ENCODE measurements around the gene ARHGAP26.
"Not testable (repeated sequence)": the region's sequence is repeated elsewhere in the genome, so short reads cannot be mapped to it uniquely, and the experiment has no call there.

ARHGAP26 gene

DNA sequence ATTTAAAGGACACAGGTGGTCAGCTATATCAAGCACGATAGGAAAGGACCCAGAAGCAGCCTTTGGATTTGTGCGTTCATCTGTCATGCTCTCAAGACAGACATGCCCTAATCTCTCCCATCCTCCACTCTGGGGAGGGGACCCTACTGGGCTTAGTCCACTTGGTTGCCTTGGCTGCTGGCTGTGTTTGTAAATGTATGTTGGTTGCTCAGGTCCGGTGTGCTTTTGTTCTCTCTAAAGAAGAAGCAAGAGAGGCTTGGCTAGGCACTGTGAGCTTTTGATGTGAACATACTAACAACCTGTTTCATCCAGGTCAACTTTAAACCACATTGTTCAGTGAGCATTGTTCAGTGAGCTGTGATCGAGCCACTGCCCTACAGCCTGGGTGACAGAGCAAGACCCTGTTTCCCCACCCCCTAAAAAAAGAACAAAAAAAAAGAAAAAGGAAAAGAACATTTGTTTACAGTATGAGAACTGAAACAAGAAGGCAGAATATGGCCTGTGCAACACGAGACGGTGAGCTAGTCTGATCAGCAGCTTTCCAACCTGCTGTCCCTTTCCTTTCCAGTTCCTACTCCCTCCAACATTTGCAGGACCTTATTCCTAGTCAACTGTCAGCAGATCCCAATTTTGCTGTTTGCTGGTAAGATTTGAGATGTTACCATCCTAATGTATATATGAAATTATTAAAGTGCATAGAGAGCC, 228.3 kb downstream of the ARHGAP26 start:
- no peak for FAIRE-seq

GRCh38 chr5:143000551-143000950, 230.4 kb downstream of the ARHGAP26 start:
- not testable (repeated sequence) for FAIRE-seq

GRCh38 chr5:143001764-143002351, 231.7 kb downstream of the ARHGAP26 start:
- no peak for FAIRE-seq

- FAIRE-seq: no peak
Measured at GRCh38 chr5:143002459-143003327, 232.5 kb downstream of the ARHGAP26 start.

- FAIRE-seq: no peak
Measured at GRCh38 chr5:143003328-143003636, 233.1 kb downstream of the ARHGAP26 start.

GRCh38 chr5:143004361-143005145, 234.4 kb downstream of the ARHGAP26 start:
- FAIRE-seq: no peak

DNA sequence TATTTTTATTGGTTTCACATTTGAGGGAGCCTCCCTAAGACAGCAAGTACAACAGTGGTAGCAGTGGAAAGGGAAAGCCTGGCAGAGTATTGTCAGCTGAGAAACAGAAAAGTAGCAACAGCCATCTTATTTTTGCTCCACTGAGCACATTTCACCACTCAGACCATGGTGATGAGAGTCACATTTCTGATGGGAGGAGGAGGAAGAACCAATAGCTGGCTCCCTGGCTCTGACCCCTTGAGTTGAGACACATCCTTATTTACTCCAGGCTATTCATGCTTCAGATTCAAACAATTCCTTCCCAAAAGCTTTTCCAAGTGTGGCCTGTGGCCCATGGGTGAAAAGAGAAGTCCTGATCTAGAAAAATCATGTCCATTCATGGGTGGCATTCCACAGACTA, 236.3 kb downstream of the ARHGAP26 start:
- FAIRE-seq: no peak

DNA sequence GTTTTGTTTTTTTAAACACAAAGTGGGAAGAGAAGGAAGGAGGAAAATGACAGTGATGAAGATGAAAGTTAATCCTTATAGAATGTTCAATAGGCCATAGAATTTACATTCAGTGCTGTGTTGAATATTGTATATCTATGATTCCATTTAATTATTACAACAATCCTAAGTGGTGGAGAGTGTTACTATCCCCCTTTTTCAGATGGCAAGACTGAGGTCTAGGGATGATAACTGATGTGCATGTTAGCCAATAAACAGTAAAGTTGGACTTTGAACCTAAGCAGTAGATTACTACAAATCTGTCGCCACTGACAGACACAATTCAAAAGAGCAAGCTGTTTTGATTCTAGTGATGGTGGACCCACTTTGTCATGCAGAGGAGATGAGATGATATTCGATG, 237.9 kb downstream of the ARHGAP26 start:
- FAIRE-seq: no peak

GRCh38 chr5:143008809-143009521, 238.8 kb downstream of the ARHGAP26 start:
- FAIRE-seq: no peak

GRCh38 chr5:143010351-143010750, 240.2 kb downstream of the ARHGAP26 start:
- FAIRE-seq: no peak

DNA sequence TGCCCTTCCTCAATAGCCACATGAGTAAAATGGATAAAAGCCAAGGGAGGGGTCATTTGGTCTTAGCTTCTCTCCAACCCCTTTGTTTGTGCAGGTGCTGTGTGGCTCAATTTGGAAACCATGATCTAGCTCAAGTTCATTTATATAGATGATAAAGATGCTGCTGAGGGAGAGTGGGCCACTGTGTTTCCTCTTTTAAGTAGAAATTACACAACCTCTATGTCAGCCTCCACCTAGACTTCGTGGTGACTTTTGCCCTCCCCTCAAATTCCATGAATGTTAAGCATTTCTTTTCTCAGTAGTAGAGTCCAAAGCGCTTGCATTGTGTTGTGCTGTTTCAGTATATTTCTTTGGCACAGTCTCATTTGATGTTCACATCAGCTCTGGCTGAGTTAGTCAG, 241.4 kb downstream of the ARHGAP26 start:
- no peak for FAIRE-seq

DNA sequence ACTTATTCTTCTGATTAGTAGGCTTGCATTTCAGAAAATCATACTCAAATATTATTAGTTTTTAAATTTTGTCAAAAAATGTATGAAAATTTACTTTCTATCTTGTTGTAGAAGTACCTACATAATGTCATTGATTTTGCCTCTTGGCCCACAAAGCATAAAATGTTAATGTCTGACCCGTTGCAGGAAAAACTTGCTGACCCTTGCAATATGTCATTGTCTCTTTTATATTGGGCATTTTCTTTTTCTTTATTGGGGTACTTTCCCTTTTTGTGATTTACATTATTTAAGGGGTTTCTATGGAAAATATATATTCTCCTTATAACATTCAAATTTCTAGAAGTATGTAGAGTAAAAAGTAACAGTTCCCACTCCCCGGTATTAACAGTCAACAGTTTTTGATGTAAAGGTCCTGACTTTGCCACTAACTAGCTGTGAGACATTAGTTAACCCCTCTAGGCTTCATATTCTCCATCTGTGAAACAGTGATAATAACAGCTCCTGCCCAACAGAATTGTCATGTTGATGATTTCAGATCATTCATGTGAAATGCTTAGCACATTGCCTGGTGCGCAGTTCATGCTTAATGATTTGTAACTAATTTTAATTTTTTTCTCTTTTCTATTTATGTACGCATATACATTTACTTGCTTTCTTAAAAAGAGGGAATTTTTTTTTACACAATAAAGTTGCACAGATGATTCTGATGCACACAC, 243.2 kb downstream of the ARHGAP26 start:
- no peak for FAIRE-seq

GRCh38 chr5:143014017-143014651, 244.0 kb downstream of the ARHGAP26 start:
- no peak for FAIRE-seq

- no peak for FAIRE-seq
Measured at GRCh38 chr5:143016777-143017516, 246.8 kb downstream of the ARHGAP26 start.

DNA sequence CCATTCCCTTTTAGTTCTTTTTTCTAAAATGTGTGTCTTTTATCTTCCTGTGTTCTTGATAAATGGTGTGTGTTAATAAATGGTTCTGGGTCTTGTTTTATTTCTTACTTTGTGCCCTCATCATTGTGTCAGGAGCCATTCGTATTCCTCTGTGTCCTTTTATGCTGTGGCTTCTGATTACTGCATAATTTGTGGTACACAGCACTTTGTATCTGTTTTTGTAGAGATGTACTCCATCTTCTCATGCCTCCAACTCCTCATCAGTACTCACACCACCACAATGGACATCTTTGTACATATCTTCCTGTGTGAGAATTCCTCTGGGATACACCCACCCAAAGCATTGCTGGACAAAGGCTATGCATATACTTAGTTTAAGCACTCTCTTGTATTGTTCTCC, 247.4 kb downstream of the ARHGAP26 start:
- no peak for FAIRE-seq

- FAIRE-seq: no peak
Measured at GRCh38 chr5:143017992-143018391, 247.8 kb downstream of the ARHGAP26 start.

- FAIRE-seq: no peak
Measured at GRCh38 chr5:143019157-143019556, 249.0 kb downstream of the ARHGAP26 start.

DNA sequence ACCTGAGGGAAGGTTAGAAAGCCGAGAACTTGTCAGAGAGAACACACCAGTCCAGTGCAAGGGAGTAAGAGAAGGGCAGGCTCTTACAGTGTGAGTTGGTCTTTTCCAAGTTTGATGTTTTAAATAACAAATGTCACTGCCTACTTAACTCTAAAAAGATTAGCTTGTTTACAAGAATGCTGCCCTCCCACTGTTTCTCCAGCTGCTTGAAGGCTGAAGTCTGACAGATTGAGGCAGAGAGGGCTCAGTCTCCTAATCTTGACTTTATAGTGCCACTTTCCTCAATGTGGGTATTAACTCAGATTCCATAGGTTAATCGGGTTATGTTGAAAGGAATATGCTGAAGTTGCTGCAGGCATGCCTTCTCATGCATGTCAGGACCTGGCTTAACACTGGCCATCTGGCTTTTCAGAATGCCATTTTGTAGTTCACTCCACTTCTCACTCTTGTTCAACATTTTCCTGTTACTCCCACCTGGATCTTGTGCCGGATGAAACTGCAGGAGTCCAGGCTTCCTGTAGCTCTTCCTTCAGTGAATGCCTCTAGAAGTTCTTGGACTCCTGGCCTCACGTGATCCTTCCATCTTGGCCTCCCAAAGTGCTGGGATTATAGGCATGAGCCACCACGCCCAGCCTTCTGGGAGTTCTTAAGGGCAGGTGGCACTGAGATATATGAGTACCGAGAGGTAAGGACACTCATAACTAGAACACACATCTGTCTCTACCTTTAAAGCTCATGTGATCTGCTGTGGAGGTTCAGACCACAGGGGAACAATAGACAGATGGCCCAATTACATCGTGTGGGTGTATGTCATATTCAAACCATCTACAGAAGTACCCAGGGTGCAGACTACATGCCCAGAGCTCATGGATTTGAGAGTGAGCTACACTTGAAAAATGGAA, 249.7 kb downstream of the ARHGAP26 start:
- no peak for FAIRE-seq

GRCh38 chr5:143021595-143021994, 251.4 kb downstream of the ARHGAP26 start:
- FAIRE-seq: no peak

Data from colon (tissue), 2 donors.